OCI-LY1 (cell line): ENCODE data around the gene GPR37L1.

Source experiments
- H2AFZ ChIP-seq: fragments of 200-600 bp; sonication (generic), shearing (Covaris generic); 2 replicates; pipeline ENCODE4 v1.6.0; 2014; ENCODE audit warnings: antibody characterized with exemption, mild to moderate bottlenecking, low read length
- H3F3A ChIP-seq: fragments of 200-600 bp; sonication (generic), shearing (Covaris generic); 2 replicates; pipeline ENCODE4 v1.6.0; 2014; ENCODE audit warnings: mild to moderate bottlenecking, antibody characterized with exemption, low read length, moderate library complexity; ENCODE audit not compliant: insufficient read depth
- H3K27ac ChIP-seq: fragments of 200-600 bp; sonication (generic); 2 replicates; pipeline ENCODE4 v1.5.1; 2014; ENCODE audit warnings: low read length, mixed run types, mild to moderate bottlenecking, low read depth; ENCODE audit not compliant: poor library complexity, severe bottlenecking
- H3K27me3 ChIP-seq: fragments of 200-600 bp; sonication (generic); 2 replicates; pipeline ENCODE4 v1.6.0; 2014; ENCODE audit warnings: antibody characterized with exemption, mild to moderate bottlenecking, low read length, moderate library complexity; ENCODE audit not compliant: insufficient read depth
- H3K36me3 ChIP-seq: fragments of 200-600 bp; sonication (generic); 2 replicates; pipeline ENCODE4 v1.6.1; 2014; ENCODE audit warnings: mild to moderate bottlenecking, antibody characterized with exemption, low read length, moderate library complexity, mixed read lengths; ENCODE audit not compliant: insufficient read depth
- H3K4me1 ChIP-seq: fragments of 200-600 bp; sonication (generic); 2 replicates; pipeline ENCODE4 v1.5.1; 2014; ENCODE audit warnings: mild to moderate bottlenecking, low read length, moderate library complexity; ENCODE audit not compliant: insufficient read depth, severe bottlenecking
- H3K4me2 ChIP-seq: fragments of 200-600 bp; sonication (generic), shearing (Covaris generic); 2 replicates; pipeline ENCODE4 v1.6.1; 2014; ENCODE audit warnings: low read length
- H3K4me3 ChIP-seq: fragments of 200-600 bp; sonication (generic); 2 replicates; pipeline ENCODE4 v1.5.1; 2014; ENCODE audit warnings: low read length, low read depth, mild to moderate bottlenecking, mixed read lengths; ENCODE audit not compliant: poor library complexity, severe bottlenecking
- H3K79me2 ChIP-seq: fragments of 200-600 bp; shearing (Covaris generic); 2 replicates; pipeline ENCODE4 v1.6.1; 2016; ENCODE audit warnings: mixed run types, low read length, mixed read lengths; ENCODE audit not compliant: insufficient read depth
- H3K9ac ChIP-seq: fragments of 200-600 bp; sonication (generic), shearing (Covaris generic); 2 replicates; pipeline ENCODE4 v1.6.1; 2014; ENCODE audit warnings: mild to moderate bottlenecking, low read length, mixed read lengths
- H3K9me2 ChIP-seq: fragments of 200-600 bp; sonication (generic), shearing (Covaris generic); 2 replicates; pipeline ENCODE4 v1.6.1; 2014; ENCODE audit warnings: low read depth, mild to moderate bottlenecking, low read length, mixed read lengths
- H3K9me3 ChIP-seq: fragments of 200-600 bp; shearing (Covaris generic); 2 replicates; pipeline ENCODE4 v1.6.1; 2014; ENCODE audit warnings: low read length, mixed read lengths
- H4K20me1 ChIP-seq: fragments of 200-600 bp; sonication (generic), shearing (Covaris generic); 2 replicates; pipeline ENCODE4 v1.6.0; 2016; ENCODE audit warnings: mild to moderate bottlenecking, low read length; ENCODE audit not compliant: insufficient read depth
- EZH2 ChIP-seq: fragments of 200-600 bp; sonication (generic), shearing (Covaris generic); IDR thresholded peaks from 2 replicates; pipeline ENCODE4 v1.8.0; 2017; ENCODE audit warnings: borderline replicate concordance, mixed run types, mild to moderate bottlenecking, antibody characterized with exemption, low read length, moderate library complexity, mixed read lengths
- TF ChIP-seq, protein P1 (sequence below): fragments of 200-600 bp; sonication (generic), shearing (Covaris generic); IDR thresholded peaks from 2 replicates; pipeline ENCODE4 v1.5.1; 2017; ENCODE audit warnings: mild to moderate bottlenecking, antibody characterized with exemption, low read length, moderate library complexity, mixed read lengths

Gene GPR37L1

GRCh38 chr1:202081992-202082391 is 40.7 kb upstream of the GPR37L1 start:
- no peaks in the 10 kb centered on the region for H3K4me1 ChIP-seq
- no peak overlapping the region for H3K4me3 ChIP-seq
- no peaks in the 10 kb centered on the region for H3K27me3 ChIP-seq
- H3K4me2 ChIP-seq = no peak overlapping the region
- H2AFZ ChIP-seq = no peak overlapping the region
- H4K20me1 ChIP-seq = no peaks in the 10 kb centered on the region
- no peak overlapping the region for H3K9ac ChIP-seq
- no peaks in the 10 kb centered on the region for H3F3A ChIP-seq
- H3K27ac ChIP-seq = no peak overlapping the region
- no peaks in the 10 kb centered on the region for H3K9me2 ChIP-seq
- TF ChIP-seq, protein P1, sequence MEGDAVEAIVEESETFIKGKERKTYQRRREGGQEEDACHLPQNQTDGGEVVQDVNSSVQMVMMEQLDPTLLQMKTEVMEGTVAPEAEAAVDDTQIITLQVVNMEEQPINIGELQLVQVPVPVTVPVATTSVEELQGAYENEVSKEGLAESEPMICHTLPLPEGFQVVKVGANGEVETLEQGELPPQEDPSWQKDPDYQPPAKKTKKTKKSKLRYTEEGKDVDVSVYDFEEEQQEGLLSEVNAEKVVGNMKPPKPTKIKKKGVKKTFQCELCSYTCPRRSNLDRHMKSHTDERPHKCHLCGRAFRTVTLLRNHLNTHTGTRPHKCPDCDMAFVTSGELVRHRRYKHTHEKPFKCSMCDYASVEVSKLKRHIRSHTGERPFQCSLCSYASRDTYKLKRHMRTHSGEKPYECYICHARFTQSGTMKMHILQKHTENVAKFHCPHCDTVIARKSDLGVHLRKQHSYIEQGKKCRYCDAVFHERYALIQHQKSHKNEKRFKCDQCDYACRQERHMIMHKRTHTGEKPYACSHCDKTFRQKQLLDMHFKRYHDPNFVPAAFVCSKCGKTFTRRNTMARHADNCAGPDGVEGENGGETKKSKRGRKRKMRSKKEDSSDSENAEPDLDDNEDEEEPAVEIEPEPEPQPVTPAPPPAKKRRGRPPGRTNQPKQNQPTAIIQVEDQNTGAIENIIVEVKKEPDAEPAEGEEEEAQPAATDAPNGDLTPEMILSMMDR = no peak
- no peak for TF ChIP-seq EZH2
- H3K9me3 ChIP-seq = no peaks in the 10 kb centered on the region
- no peaks in the 10 kb centered on the region for H3K36me3 ChIP-seq
- no peaks in the 10 kb centered on the region for H3K79me2 ChIP-seq

- H3K9me2 ChIP-seq = no peaks in the 10 kb centered on the region
- no peaks in the 10 kb centered on the region for H3K27me3 ChIP-seq
- no peaks in the 10 kb centered on the region for H3F3A ChIP-seq
- H3K36me3 ChIP-seq = no peaks in the 10 kb centered on the region
- H2AFZ ChIP-seq = no peak overlapping the region
- H3K9ac ChIP-seq = no peak overlapping the region
- no peaks in the 10 kb centered on the region for H3K79me2 ChIP-seq
- TF ChIP-seq EZH2 = no peak
- TF ChIP-seq, protein P1 = no peak
- H3K4me1 ChIP-seq = no peaks in the 10 kb centered on the region
- no peak overlapping the region for H3K4me3 ChIP-seq
- H3K4me2 ChIP-seq = no peak overlapping the region
- no peak overlapping the region for H3K27ac ChIP-seq
- no peaks in the 10 kb centered on the region for H4K20me1 ChIP-seq
- no peaks in the 10 kb centered on the region for H3K9me3 ChIP-seq
Observed at GRCh38 chr1:202084791-202085681, 37.7 kb upstream of the GPR37L1 start.

- Histone ChIP-seq H3K27ac (no peak overlapping the region), H3K4me1 (no peaks in the 10 kb centered on the region), H3K79me2 (no peaks in the 10 kb centered on the region), H3K9me2 (no peaks in the 10 kb centered on the region), H3K9me3 (no peaks in the 10 kb centered on the region), H3K4me2 (no peak overlapping the region), H3F3A (no peaks in the 10 kb centered on the region), H3K4me3 (no peak overlapping the region), H2AFZ (no peak overlapping the region), H4K20me1 (no peaks in the 10 kb centered on the region), H3K27me3 (no peaks in the 10 kb centered on the region), H3K36me3 (no peaks in the 10 kb centered on the region), H3K9ac (no peak overlapping the region)
- TF ChIP-seq, protein P1 = no peak
- no peak for TF ChIP-seq EZH2
Observed at GRCh38 chr1:202085682-202086373, 36.9 kb upstream of the GPR37L1 start.
